Hepatocyte (in vitro differentiated cells): ENCODE measurements around the gene MAPKAP1.

Experiments
- EZH2phosphoT487 ChIP-seq: fragments of 200-600 bp; sonication (generic); IDR thresholded peaks from one replicate; pipeline ENCODE4 v1.6.1; 2018; ENCODE audit warnings: antibody characterized with exemption, mild to moderate bottlenecking, low read depth, moderate library complexity; ENCODE audit not compliant: unreplicated experiment, severe bottlenecking
- TF ChIP-seq, protein P1 (sequence below): fragments of 200-600 bp; sonication (generic); IDR thresholded peaks from 2 replicates; pipeline ENCODE4 v1.5.1; 2016; ENCODE audit warnings: antibody characterized with exemption, mild to moderate bottlenecking; ENCODE audit not compliant: poor library complexity

GRCh38 chr9:125749951-125750626 is 43.1 kb upstream of the MAPKAP1 start:
- TF ChIP-seq, protein P1, sequence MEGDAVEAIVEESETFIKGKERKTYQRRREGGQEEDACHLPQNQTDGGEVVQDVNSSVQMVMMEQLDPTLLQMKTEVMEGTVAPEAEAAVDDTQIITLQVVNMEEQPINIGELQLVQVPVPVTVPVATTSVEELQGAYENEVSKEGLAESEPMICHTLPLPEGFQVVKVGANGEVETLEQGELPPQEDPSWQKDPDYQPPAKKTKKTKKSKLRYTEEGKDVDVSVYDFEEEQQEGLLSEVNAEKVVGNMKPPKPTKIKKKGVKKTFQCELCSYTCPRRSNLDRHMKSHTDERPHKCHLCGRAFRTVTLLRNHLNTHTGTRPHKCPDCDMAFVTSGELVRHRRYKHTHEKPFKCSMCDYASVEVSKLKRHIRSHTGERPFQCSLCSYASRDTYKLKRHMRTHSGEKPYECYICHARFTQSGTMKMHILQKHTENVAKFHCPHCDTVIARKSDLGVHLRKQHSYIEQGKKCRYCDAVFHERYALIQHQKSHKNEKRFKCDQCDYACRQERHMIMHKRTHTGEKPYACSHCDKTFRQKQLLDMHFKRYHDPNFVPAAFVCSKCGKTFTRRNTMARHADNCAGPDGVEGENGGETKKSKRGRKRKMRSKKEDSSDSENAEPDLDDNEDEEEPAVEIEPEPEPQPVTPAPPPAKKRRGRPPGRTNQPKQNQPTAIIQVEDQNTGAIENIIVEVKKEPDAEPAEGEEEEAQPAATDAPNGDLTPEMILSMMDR: no peak
- TF ChIP-seq EZH2phosphoT487: no peak
